Activated T-cell treated with anti-CD3 and anti-CD28 coated beads, Interleukin-2, amount 50 U/mL, for 4 hours (primary cell): ENCODE data around the gene PRR23A. TPM values are rescaled to one million over a fixed set of nuclear protein-coding genes. Genes with fewer than 3 reads are reported as not detected.

ENCODE experiments used
- ATAC-seq, 2 donors: fragments of 200-7000 bp; cut with Tn5 transposase; one replicate each; pipeline ENCODE4 v1.10.0; 2021
- DNase-seq: peaks from one replicate; pipeline ENCODE4 v3.0.0-alpha.2; 2020
- H3K27me3 Mint-ChIP-seq: one replicate; pipeline ENCODE4 v1.8.0; 2021; ENCODE audit warnings: low read depth, mixed read lengths
- H3K36me3 Mint-ChIP-seq: one replicate; pipeline ENCODE4 v1.8.0; 2022; ENCODE audit warnings: mixed read lengths; ENCODE audit not compliant: insufficient read depth
- H3K4me1 Mint-ChIP-seq: one replicate; pipeline ENCODE4 v1.8.0; 2021; ENCODE audit warnings: low read depth, mixed read lengths
- H3K4me3 Mint-ChIP-seq: one replicate; pipeline ENCODE4 v1.8.0; 2021; ENCODE audit warnings: mild to moderate bottlenecking, moderate library complexity, mixed read lengths
- H3K9me3 Mint-ChIP-seq: one replicate; pipeline ENCODE4 v1.8.0; 2021; ENCODE audit warnings: mixed read lengths
- total RNA-seq, 3 donors: library from RNA; stranded (reverse); gene quantifications; one replicate each; pipeline ENCODE4 v1.2.1, GENCODE V29; 2021

The PRR23A gene
- total RNA-seq, 3 donors from 2014 or later: not detected

- DNase-seq (no peak), ATAC-seq (no peak)
Measured at GRCh38 chr3:138995706-138996105, 10.4 kb downstream of the PRR23A start.

DNA sequence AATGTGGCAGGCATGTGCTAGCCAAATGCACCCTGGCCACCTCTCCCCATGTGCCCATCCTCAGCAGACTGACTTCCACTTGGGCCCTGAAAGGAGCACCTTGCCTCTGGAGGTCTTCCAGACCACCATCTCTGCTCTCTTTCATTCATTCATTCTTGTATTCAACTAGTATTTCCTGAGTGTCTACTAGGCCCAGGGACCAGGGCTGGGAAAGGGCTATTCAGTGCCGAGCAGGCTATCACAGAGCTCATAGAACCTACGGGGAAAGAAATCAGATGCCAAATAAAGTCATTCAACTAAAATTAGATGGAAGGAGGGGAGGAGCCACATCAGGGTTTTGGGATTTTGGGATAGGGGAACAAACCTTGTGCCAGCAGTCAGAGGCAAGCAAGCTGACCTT, 18.9 kb downstream of the PRR23A start:
- no peak for ATAC-seq
- no peaks in the 10 kb centered on the region for H3K4me1 Mint-ChIP-seq
- no peaks in the 10 kb centered on the region for H3K9me3 Mint-ChIP-seq
- peaks cover 5% of the 10 kb centered on the region for H3K27me3 Mint-ChIP-seq
- DNase-seq: no peak
- H3K36me3 Mint-ChIP-seq: no peaks in the 10 kb centered on the region
- no peak overlapping the region for H3K4me3 Mint-ChIP-seq

More at GRCh38 chr3:138995706-138996105, 10.4 kb downstream of the PRR23A start:
- Mint-ChIP-seq H3K4me1 (no peaks in the 10 kb centered on the region), H3K27me3 (peaks cover 16% of the 10 kb centered on the region), H3K36me3 (no peaks in the 10 kb centered on the region), H3K9me3 (peaks cover 7% of the 10 kb centered on the region), H3K4me3 (no peak overlapping the region)

DNA sequence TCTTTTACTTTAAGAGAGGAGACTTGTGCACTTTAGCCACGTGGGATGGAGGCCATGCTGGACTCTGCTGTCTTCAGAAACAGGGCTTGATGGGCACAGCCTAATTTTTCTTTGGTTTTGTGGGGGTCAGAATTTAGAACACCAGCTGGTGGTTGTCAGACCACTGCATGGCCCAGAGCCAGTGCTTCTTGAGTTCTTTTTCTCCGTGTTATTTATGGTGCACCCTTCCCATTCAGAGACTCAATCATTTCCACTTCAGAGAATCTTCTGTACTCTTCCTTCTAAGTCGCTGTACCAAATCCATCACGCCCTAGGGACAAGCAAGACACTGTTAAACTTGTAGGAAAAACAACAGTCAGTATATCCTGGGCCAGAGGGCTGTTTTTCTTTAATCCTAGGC, 20.1 kb downstream of the PRR23A start:
- Mint-ChIP-seq H3K36me3 (no peaks in the 10 kb centered on the region), H3K9me3 (no peaks in the 10 kb centered on the region), H3K27me3 (peaks cover 6% of the 10 kb centered on the region), H3K4me1 (no peaks in the 10 kb centered on the region), H3K4me3 (no peak overlapping the region)
- ATAC-seq (no peak), DNase-seq (no peak)

DNA sequence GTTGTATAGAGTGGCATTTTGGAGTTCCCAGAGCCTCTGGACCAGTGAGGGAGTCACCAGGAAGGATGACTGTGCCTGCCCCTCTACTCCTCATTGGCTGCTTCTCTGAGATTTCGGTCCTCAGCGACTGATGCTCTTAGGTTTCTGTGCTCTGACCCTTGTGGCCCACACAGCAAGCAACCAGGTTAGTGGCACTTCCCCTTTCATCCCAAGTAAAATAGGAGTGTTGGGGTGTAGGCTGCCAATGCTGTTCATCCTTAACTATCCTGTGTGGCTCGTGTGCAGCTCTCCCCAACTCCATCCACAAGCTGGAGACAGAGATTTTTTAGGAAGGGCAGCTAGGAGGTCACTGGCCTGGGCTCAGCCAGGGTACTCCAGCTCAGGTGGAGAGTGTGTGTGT, 21.3 kb downstream of the PRR23A start:
- H3K27me3 Mint-ChIP-seq: peaks cover 10% of the 10 kb centered on the region
- DNase-seq: no peak
- H3K4me1 Mint-ChIP-seq: no peaks in the 10 kb centered on the region
- ATAC-seq: no peak
- H3K4me3 Mint-ChIP-seq: no peak overlapping the region
- H3K36me3 Mint-ChIP-seq: no peaks in the 10 kb centered on the region
- no peaks in the 10 kb centered on the region for H3K9me3 Mint-ChIP-seq

GRCh38 chr3:138976047-138976446, 30.0 kb downstream of the PRR23A start:
- peaks cover 15% of the 10 kb centered on the region for H3K27me3 Mint-ChIP-seq
- no peak overlapping the region for H3K4me3 Mint-ChIP-seq
- DNase-seq: no peak
- no peaks in the 10 kb centered on the region for H3K9me3 Mint-ChIP-seq
- no peaks in the 10 kb centered on the region for H3K36me3 Mint-ChIP-seq
- ATAC-seq: no peak
- no peaks in the 10 kb centered on the region for H3K4me1 Mint-ChIP-seq

GRCh38 chr3:138975351-138975750, 30.7 kb downstream of the PRR23A start:
- Mint-ChIP-seq H3K4me3 (no peak overlapping the region), H3K4me1 (no peaks in the 10 kb centered on the region), H3K36me3 (no peaks in the 10 kb centered on the region), H3K9me3 (no peaks in the 10 kb centered on the region), H3K27me3 (peaks cover 16% of the 10 kb centered on the region)
- ATAC-seq (no peak), DNase-seq (no peak)

GRCh38 chr3:138974462-138974861, 31.6 kb downstream of the PRR23A start:
- DNase-seq (no peak), ATAC-seq (no peak)
- Mint-ChIP-seq H3K27me3 (peaks cover 20% of the 10 kb centered on the region), H3K36me3 (no peaks in the 10 kb centered on the region), H3K4me3 (no peak overlapping the region), H3K9me3 (no peaks in the 10 kb centered on the region), H3K4me1 (no peaks in the 10 kb centered on the region)

DNA sequence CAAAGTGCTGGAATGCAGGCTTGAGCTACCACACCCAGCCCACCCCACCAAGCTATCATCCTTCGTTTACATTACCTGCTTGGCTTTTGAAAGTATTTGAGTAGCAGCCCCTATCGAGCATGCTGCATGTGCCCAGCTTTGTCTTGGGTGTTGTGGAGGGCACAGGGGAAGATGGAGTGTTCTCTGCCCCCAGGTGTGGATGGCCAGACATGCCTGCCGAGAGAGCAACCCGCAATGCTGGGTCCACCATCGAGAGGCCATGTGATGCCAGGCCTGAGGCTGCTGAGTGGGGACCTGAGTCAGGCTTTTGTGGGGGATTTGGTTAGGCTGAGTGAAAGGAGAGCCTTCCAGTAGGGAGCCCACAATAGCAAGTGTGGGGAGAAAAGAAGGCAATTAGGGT, 33.1 kb downstream of the PRR23A start:
- peaks cover 22% of the 10 kb centered on the region for H3K27me3 Mint-ChIP-seq
- no peaks in the 10 kb centered on the region for H3K4me1 Mint-ChIP-seq
- no peaks in the 10 kb centered on the region for H3K9me3 Mint-ChIP-seq
- ATAC-seq (no peak), DNase-seq (no peak)
- no peak overlapping the region for H3K4me3 Mint-ChIP-seq
- H3K36me3 Mint-ChIP-seq: no peaks in the 10 kb centered on the region

DNA sequence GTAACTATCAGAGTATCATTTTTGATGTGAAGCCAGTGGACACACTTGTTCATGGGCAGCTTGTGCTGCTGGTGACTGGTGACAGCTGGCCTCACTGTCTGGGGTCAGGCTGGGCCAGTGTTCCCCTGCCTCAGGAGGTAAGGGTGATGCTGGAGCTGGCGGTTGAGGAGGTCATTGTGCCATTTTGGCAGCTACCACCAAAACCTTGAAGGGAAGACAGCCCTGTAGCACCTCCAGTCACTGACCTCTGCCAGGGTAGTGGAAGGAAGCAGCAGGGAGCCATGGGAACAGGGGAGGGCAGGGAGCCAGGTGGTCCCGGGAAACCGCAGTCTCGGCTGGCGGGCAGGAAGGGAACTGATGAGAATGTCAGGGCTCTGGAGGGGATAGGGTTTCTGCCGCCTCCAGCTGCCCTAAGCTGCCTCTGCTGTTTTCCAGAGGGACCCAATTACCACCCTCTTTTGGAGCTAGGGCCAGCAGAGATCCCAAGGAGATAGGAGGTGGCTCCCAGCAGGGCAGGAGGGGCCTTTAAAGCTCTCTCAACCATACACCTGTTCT, 34.2 kb downstream of the PRR23A start:
- Mint-ChIP-seq H3K36me3 (no peaks in the 10 kb centered on the region), H3K4me3 (no peak overlapping the region), H3K9me3 (no peaks in the 10 kb centered on the region), H3K27me3 (peaks cover 22% of the 10 kb centered on the region), H3K4me1 (no peaks in the 10 kb centered on the region)
- no peak for DNase-seq
- ATAC-seq: no peak

- ATAC-seq (no peak), DNase-seq (no peak)
- Mint-ChIP-seq H3K4me1 (peaks cover 12% of the 10 kb centered on the region), H3K9me3 (peaks cover 17% of the 10 kb centered on the region), H3K4me3 (no peak overlapping the region), H3K27me3 (peaks cover 49% of the 10 kb centered on the region), H3K36me3 (peaks cover 2% of the 10 kb centered on the region)
Measured at GRCh38 chr3:138964923-138965322, 41.1 kb downstream of the PRR23A start.

- peaks cover 50% of the 10 kb centered on the region for H3K27me3 Mint-ChIP-seq
Measured at GRCh38 chr3:138964264-138964663, 41.8 kb downstream of the PRR23A start.

GRCh38 chr3:138962854-138963560, 43.1 kb downstream of the PRR23A start:
- DNase-seq (no peak), ATAC-seq (no peak)
- H3K27me3 Mint-ChIP-seq: peaks cover 54% of the 10 kb centered on the region
- H3K4me3 Mint-ChIP-seq: no peak overlapping the region
- H3K9me3 Mint-ChIP-seq: peaks cover 17% of the 10 kb centered on the region
- H3K36me3 Mint-ChIP-seq: peaks cover 2% of the 10 kb centered on the region
- H3K4me1 Mint-ChIP-seq: peaks cover 12% of the 10 kb centered on the region

More at GRCh38 chr3:138964264-138964663, 41.8 kb downstream of the PRR23A start:
- Mint-ChIP-seq H3K9me3 (peaks cover 17% of the 10 kb centered on the region), H3K4me1 (peaks cover 12% of the 10 kb centered on the region), H3K36me3 (peaks cover 2% of the 10 kb centered on the region), H3K4me3 (no peak overlapping the region)
- DNase-seq (no peak), ATAC-seq (no peak)

DNA sequence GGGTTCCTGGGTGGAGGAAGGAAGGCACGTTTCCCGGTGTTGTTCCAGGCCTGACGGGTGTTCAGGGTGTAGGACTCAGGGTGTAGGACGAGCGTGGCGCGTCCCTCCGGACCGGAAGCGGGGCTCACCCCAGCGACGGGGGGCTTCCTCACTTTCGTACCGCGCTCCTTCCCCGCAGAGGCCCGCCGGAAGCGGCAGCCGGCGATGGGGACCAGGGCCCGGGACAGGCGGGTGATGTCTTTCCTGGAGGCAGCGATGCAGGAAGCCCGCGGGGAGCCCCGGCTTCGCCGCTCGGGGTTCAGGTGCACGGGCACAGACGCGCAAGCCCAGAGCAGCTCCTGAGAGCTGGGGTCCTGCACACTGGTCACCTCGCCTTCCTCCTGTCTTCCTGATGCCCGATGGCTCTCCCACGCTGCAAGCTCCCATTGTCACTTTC, 45.6 kb downstream of the PRR23A start:
- Mint-ChIP-seq H3K4me1 (peaks cover 12% of the 10 kb centered on the region), H3K27me3 (peaks cover 54% of the 10 kb centered on the region), H3K4me3 (peak overlapping the region; percentile 19), H3K9me3 (peaks cover 9% of the 10 kb centered on the region), H3K36me3 (peaks cover 2% of the 10 kb centered on the region)
- ATAC-seq: peak in 1 of 2 donors; percentile 14
- DNase-seq: no peak
